ENCODE results near the gene ARFIP1.

The ARFIP1 gene

DNA sequence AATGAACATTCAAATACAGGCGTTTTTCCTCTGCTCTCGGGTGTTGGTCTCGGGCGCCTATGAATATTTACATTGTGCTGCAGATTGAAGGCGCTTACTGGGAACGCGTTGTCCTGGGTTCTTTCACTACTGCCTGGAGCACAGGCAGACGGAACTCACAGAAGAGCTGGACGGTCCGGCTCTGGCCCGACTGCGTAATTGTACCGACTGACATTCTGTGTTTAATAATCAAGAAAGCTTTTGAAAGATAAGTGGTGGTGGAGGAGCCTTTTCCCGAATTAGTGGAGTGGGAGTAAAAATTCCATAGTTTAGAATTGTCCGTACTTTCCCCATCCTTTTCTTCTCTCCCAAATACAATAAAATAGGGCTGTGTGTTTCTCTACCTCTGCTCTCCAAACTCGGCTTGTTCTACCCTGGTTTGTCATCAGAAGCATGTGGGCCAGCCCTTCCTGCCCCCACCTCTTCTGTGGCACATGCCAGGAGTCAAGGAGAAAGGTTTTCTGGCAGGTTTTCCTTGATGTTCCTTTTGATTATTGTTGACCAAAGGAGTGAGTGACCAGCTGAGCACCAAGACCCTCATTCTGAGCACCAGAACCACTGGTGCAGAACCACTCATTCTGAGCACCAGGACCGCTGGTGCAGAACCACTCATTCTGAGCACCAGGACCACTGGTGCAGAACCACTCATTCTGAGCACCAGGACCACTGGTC is 158.6 kb downstream of the ARFIP1 start:
- TF ChIP-seq, protein P1, sequence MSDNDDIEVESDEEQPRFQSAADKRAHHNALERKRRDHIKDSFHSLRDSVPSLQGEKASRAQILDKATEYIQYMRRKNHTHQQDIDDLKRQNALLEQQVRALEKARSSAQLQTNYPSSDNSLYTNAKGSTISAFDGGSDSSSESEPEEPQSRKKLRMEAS (IDR thresholded peaks at IDR 0.05), result no peak
- no peak for TF ChIP-seq TCF12 (IDR thresholded peaks at IDR 0.05; ENCODE audit: low read depth)
- TF ChIP-seq EGR1 (IDR thresholded peaks at IDR 0.05), result no peak

DNA sequence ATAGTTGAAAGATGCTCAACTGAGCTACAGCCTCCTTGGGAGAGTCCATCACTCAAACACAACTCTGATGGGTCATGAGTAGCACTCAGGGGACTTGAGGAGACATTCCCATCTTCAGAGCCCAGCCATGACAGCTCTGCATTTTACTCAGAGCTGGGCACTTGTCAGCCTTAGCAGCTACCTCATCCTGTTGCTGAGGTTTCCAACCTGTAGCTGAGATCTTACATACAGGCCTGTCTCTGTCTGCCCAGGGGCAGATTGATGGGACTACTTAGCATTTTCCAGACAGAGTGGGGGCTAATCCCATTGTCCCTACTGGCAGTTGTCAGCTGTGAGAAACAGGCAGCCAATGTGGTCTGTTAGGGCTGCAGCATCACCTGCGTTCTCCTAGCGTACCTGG is 159.9 kb downstream of the ARFIP1 start:
- TF ChIP-seq CREB1 (IDR thresholded peaks at IDR 0.05; ENCODE audit: low read depth) (no peak), TAF1 (IDR thresholded peaks at IDR 0.05; ENCODE audit: low read depth) (no peak), CEBPB (IDR thresholded peaks at IDR 0.05) (no peak), RAD21 (IDR thresholded peaks at IDR 0.05; ENCODE audit: low read depth) (no peak), EP300 (IDR thresholded peaks at IDR 0.05; ENCODE audit: borderline replicate concordance) (no peak), EGR1 (IDR thresholded peaks at IDR 0.05) (no peak), YY1 (IDR thresholded peaks at IDR 0.05; ENCODE audit: low read depth) (no peak), TCF12 (IDR thresholded peaks at IDR 0.05; ENCODE audit: low read depth) (no peak), FOXM1 (IDR thresholded peaks at IDR 0.05; ENCODE audit: borderline replicate concordance, low read depth) (no peak), TEAD4 (IDR thresholded peaks at IDR 0.05) (no peak), NFIC (IDR thresholded peaks at IDR 0.05) (no peak), ZBTB7A (IDR thresholded peaks at IDR 0.05; ENCODE audit: low read depth) (no peak)
- TF ChIP-seq, protein P1 (IDR thresholded peaks at IDR 0.05), result no peak
- TF ChIP-seq, protein P2, sequence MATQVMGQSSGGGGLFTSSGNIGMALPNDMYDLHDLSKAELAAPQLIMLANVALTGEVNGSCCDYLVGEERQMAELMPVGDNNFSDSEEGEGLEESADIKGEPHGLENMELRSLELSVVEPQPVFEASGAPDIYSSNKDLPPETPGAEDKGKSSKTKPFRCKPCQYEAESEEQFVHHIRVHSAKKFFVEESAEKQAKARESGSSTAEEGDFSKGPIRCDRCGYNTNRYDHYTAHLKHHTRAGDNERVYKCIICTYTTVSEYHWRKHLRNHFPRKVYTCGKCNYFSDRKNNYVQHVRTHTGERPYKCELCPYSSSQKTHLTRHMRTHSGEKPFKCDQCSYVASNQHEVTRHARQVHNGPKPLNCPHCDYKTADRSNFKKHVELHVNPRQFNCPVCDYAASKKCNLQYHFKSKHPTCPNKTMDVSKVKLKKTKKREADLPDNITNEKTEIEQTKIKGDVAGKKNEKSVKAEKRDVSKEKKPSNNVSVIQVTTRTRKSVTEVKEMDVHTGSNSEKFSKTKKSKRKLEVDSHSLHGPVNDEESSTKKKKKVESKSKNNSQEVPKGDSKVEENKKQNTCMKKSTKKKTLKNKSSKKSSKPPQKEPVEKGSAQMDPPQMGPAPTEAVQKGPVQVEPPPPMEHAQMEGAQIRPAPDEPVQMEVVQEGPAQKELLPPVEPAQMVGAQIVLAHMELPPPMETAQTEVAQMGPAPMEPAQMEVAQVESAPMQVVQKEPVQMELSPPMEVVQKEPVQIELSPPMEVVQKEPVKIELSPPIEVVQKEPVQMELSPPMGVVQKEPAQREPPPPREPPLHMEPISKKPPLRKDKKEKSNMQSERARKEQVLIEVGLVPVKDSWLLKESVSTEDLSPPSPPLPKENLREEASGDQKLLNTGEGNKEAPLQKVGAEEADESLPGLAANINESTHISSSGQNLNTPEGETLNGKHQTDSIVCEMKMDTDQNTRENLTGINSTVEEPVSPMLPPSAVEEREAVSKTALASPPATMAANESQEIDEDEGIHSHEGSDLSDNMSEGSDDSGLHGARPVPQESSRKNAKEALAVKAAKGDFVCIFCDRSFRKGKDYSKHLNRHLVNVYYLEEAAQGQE (IDR thresholded peaks at IDR 0.05; ENCODE audit: low read depth), result no peak
- TF ChIP-seq, protein P3, sequence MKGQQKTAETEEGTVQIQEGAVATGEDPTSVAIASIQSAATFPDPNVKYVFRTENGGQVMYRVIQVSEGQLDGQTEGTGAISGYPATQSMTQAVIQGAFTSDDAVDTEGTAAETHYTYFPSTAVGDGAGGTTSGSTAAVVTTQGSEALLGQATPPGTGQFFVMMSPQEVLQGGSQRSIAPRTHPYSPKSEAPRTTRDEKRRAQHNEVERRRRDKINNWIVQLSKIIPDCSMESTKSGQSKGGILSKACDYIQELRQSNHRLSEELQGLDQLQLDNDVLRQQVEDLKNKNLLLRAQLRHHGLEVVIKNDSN (IDR thresholded peaks at IDR 0.05), result no peak

DNA sequence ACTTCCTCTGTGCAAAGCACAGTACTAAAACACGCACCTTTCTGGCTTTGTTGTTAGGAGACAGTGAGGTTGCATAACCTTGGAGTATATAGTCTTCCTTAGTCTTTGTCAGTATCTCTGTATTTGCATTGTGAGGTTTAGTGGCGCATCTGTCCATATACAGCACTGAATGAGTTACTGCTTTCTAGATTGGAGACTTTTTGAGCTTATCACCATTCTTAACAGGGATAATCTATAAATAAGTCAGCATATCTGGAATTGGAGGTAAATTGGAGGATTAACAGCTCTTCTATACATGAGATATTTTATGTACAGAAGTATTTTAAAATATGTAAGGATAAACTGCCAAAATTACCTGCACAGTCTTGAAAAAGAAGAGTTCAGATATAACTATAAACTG is 160.7 kb downstream of the ARFIP1 start:
- TF ChIP-seq TAF1 (IDR thresholded peaks at IDR 0.05; ENCODE audit: low read depth), result no peak
- no peak for TF ChIP-seq YY1 (IDR thresholded peaks at IDR 0.05; ENCODE audit: low read depth)
- no peak for TF ChIP-seq EP300 (IDR thresholded peaks at IDR 0.05; ENCODE audit: borderline replicate concordance)
- no peak for TF ChIP-seq TEAD4 (IDR thresholded peaks at IDR 0.05)
- TF ChIP-seq FOXM1 (IDR thresholded peaks at IDR 0.05; ENCODE audit: borderline replicate concordance, low read depth), result no peak
- TF ChIP-seq CEBPB (IDR thresholded peaks at IDR 0.05), result no peak
- TF ChIP-seq EGR1 (IDR thresholded peaks at IDR 0.05), result no peak
- TF ChIP-seq TCF12 (IDR thresholded peaks at IDR 0.05; ENCODE audit: low read depth), result no peak

DNA sequence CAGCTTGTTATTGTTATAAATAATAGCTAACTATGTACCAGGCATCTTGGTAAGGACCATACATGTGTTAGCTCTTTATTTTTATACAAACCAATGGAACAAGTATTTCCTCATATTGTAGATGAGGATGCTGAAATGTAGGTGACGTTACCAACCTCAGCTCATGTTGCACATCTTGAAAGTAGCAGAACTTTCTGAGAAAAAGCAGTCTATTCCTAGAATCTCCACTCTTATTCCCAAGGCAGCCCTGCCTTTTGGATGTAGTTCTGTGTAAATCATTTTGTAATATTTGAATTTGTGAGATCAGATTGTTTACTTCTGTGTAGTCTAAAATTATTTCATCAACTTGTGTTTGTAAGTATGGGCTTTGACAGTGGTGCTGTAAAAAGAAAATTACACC is 161.7 kb downstream of the ARFIP1 start:
- no peak for TF ChIP-seq ZBTB7A (IDR thresholded peaks at IDR 0.05; ENCODE audit: low read depth)
- TF ChIP-seq, protein P2 (IDR thresholded peaks at IDR 0.05; ENCODE audit: low read depth), result no peak
- TF ChIP-seq EP300 (IDR thresholded peaks at IDR 0.05; ENCODE audit: borderline replicate concordance), result no peak
- TF ChIP-seq CREB1 (IDR thresholded peaks at IDR 0.05; ENCODE audit: low read depth), result no peak
- TF ChIP-seq, protein P1 (IDR thresholded peaks at IDR 0.05), result no peak
- no peak for TF ChIP-seq YY1 (IDR thresholded peaks at IDR 0.05; ENCODE audit: low read depth)
- TF ChIP-seq RAD21 (IDR thresholded peaks at IDR 0.05; ENCODE audit: low read depth), result no peak
- TF ChIP-seq EGR1 (IDR thresholded peaks at IDR 0.05), result no peak
- no peak for TF ChIP-seq TCF12 (IDR thresholded peaks at IDR 0.05; ENCODE audit: low read depth)
- no peak for TF ChIP-seq NFIC (IDR thresholded peaks at IDR 0.05)

DNA sequence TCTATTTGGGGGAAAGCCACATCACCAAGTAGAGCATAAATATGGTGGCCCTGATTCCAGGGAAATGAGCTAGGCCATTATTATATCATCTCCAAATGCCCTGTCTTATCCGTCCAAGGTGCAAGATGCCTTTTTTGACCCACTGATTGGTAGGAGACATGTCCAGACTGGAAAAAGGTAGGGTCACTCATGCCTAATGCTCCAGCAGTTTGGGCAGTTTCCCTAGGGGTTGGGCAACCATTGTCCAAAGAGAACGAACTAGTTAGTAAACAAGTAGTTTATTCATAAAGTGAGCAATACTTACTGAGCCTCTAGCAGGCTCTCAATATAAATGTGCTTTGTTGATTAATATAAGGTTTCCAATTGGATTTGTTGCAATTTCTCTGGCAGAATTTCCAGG is 162.6 kb downstream of the ARFIP1 start:
- TF ChIP-seq, protein P3 (IDR thresholded peaks at IDR 0.05), result no peak
- TF ChIP-seq CREB1 (IDR thresholded peaks at IDR 0.05; ENCODE audit: low read depth) (no peak), FOXM1 (IDR thresholded peaks at IDR 0.05; ENCODE audit: borderline replicate concordance, low read depth) (no peak), CEBPB (IDR thresholded peaks at IDR 0.05) (no peak), EP300 (IDR thresholded peaks at IDR 0.05; ENCODE audit: borderline replicate concordance) (no peak), TCF12 (IDR thresholded peaks at IDR 0.05; ENCODE audit: low read depth) (no peak), NFIC (IDR thresholded peaks at IDR 0.05) (no peak), TEAD4 (IDR thresholded peaks at IDR 0.05) (no peak), ZBTB7A (IDR thresholded peaks at IDR 0.05; ENCODE audit: low read depth) (no peak), RAD21 (IDR thresholded peaks at IDR 0.05; ENCODE audit: low read depth) (no peak), YY1 (IDR thresholded peaks at IDR 0.05; ENCODE audit: low read depth) (no peak), TAF1 (IDR thresholded peaks at IDR 0.05; ENCODE audit: low read depth) (no peak), EGR1 (IDR thresholded peaks at IDR 0.05) (no peak)
- TF ChIP-seq, protein P1 (IDR thresholded peaks at IDR 0.05), result no peak
- TF ChIP-seq, protein P2 (IDR thresholded peaks at IDR 0.05; ENCODE audit: low read depth), result no peak

All from Ishikawa (cell line).